GM23248 (cell line): ENCODE results near the gene FMO5.

Experiments used
- EZH2 ChIP-seq: fragments of 200-600 bp; sonication (generic); IDR thresholded peaks from 2 replicates; pipeline ENCODE4 v1.6.1; 2018; ENCODE audit warnings: antibody characterized with exemption, mild to moderate bottlenecking; ENCODE audit not compliant: insufficient read depth, poor library complexity, severe bottlenecking
- EZH2phosphoT487 ChIP-seq: fragments of 200-600 bp; sonication (generic); IDR thresholded peaks from 2 replicates; pipeline ENCODE4 v1.6.1; 2018; ENCODE audit warnings: antibody characterized with exemption, moderate library complexity, mild to moderate bottlenecking, low read depth; ENCODE audit not compliant: insufficient read depth

GRCh38 chr1:147171399-147172167 is 53.6 kb downstream of the FMO5 start:
- TF ChIP-seq EZH2 (no peak), EZH2phosphoT487 (no peak)
